H1 (cell line): ENCODE measurements around the gene POU6F2. TPM values are rescaled to one million over a fixed set of nuclear protein-coding genes. Genes with fewer than 3 reads are reported as not detected.

Experiments used
- CTCF ChIA-PET: fragments of 300-600 bp; sonication (Branson Sonifier 250); formaldehyde crosslinking; loops from one replicate; lab custom pipeline; 2021; ENCODE audit not compliant: partially characterized antibody; lab: Charles Lee
- POLR2A ChIA-PET: fragments of 300-600 bp; sonication (Branson Sonifier 250); formaldehyde crosslinking; loops from one replicate; lab custom pipeline; 2021; ENCODE audit warnings: inconsistent platforms; ENCODE audit not compliant: partially characterized antibody; lab: Charles Lee
- DNase-seq, 2 experiments: peaks; one replicate each; pipeline versions ENCODE4 v3.0.0 to v3.0.0-alpha.2; 2010 to 2022; ENCODE audit warnings: low spot score in 2 of 2, low read depth in 1 of 2, mixed read lengths in 1 of 2
- FAIRE-seq: peaks from 2 replicates; lab custom pipeline; 2011; peaks lifted over from hg19 to GRCh38; lab: Jason Lieb, UNC
- H2AFZ ChIP-seq: 2 replicates; pipeline ENCODE4 v1.8.1; 2012; ENCODE audit warnings: low read length, inconsistent platforms
- H2AK5ac ChIP-seq: 2 replicates; pipeline ENCODE4 v1.6.1; 2013; ENCODE audit warnings: low read depth, low read length
- H2BK120ac ChIP-seq: replicated peaks from 2 replicates; pipeline ENCODE3; 2013; ENCODE audit warnings: low read depth, low read length, inconsistent platforms
- H2BK12ac ChIP-seq: 2 replicates; pipeline ENCODE4 v1.6.1; 2013; ENCODE audit warnings: low read depth, low read length
- H2BK15ac ChIP-seq: 2 replicates; pipeline ENCODE4 v1.6.1; 2013; ENCODE audit warnings: low read length
- H2BK20ac ChIP-seq: 2 replicates; pipeline ENCODE4 v1.6.1; 2013; ENCODE audit warnings: low read length
- H2BK5ac ChIP-seq: 2 replicates; pipeline ENCODE4 v1.6.1; 2013; ENCODE audit warnings: low read depth, low read length
- H3K14ac ChIP-seq: 2 replicates; pipeline ENCODE4 v1.6.1; 2013; ENCODE audit warnings: inconsistent platforms; ENCODE audit not compliant: insufficient read length
- H3K18ac ChIP-seq: 2 replicates; pipeline ENCODE4 v1.6.1; 2013; ENCODE audit warnings: low read length; ENCODE audit errors: extremely low read depth
- H3K23ac ChIP-seq: 2 replicates; pipeline ENCODE4 v1.6.1; 2013; ENCODE audit warnings: inconsistent platforms; ENCODE audit not compliant: insufficient read length
- H3K23me2 ChIP-seq: 2 replicates; pipeline ENCODE4 v1.6.1; 2013; ENCODE audit warnings: low read depth, low read length
- H3K27ac ChIP-seq: 2 replicates; pipeline ENCODE4 v1.6.1; 2011; ENCODE audit warnings: low read depth, low read length, inconsistent platforms
- H3K27me3 ChIP-seq, 4 experiments: replicated peaks in 1 of 4; 1 replicate in 1 of 4; 2 replicates in 3 of 4; pipeline versions ENCODE4 v1.6.1 to v1.8.1; 2011 to 2013; ENCODE audit warnings: low read length in 3 of 4, mild to moderate bottlenecking in 3 of 4, inconsistent platforms in 2 of 4, mixed read lengths in 2 of 4, moderate library complexity in 1 of 4; ENCODE audit not compliant: control insufficient read depth in 3 of 4, insufficient read depth in 3 of 4; ENCODE audit errors: extremely low read depth in 1 of 4
- H3K36me3 ChIP-seq, 4 experiments: 2 replicates each; pipeline versions ENCODE4 v1.6.1 to v1.8.1; 2011 to 2013; ENCODE audit warnings: mild to moderate bottlenecking in 4 of 4, low read length in 3 of 4, moderate library complexity in 2 of 4, control low read depth in 1 of 4, inconsistent platforms in 1 of 4; ENCODE audit not compliant: insufficient read depth in 4 of 4, control insufficient read depth in 2 of 4
- H3K4ac ChIP-seq: replicated peaks from 2 replicates; pipeline ENCODE3; 2013; ENCODE audit warnings: low read length, low read depth, mixed read lengths, inconsistent platforms; ENCODE audit not compliant: insufficient read length
- H3K4me1 ChIP-seq, 4 experiments: replicated peaks in 1 of 4; 1 replicate in 1 of 4; 2 replicates in 3 of 4; pipeline versions ENCODE4 v1.6.1 to v1.8.1; 2011 to 2013; ENCODE audit warnings: low read length in 3 of 4, inconsistent platforms in 2 of 4, mixed read lengths in 1 of 4; ENCODE audit not compliant: insufficient read depth in 4 of 4, control insufficient read depth in 3 of 4
- H3K4me2 ChIP-seq, 2 experiments: 2 replicates each; pipeline versions ENCODE4 v1.6.1 to v1.8.1; 2011 to 2013; ENCODE audit warnings: low read depth in 2 of 2, low read length in 2 of 2, control low read depth in 1 of 2, inconsistent platforms in 1 of 2, mild to moderate bottlenecking in 1 of 2; ENCODE audit not compliant: insufficient read depth in 1 of 2
- H3K4me3 ChIP-seq, 4 experiments: fragments of 200-600, 300-600 bp in 1 of 4; sonication (generic), shearing (Covaris generic), sonication (Bioruptor Twin) in 1 of 4; 2 replicates each; pipeline versions ENCODE4 v1.5.1 to v1.8.1; 2011 to 2016; ENCODE audit warnings: low read length in 4 of 4, low read depth in 3 of 4, control low read depth in 2 of 4, inconsistent platforms in 2 of 4, mild to moderate bottlenecking in 2 of 4, mixed read lengths in 1 of 4, moderate library complexity in 1 of 4; ENCODE audit not compliant: insufficient read depth in 2 of 4; ENCODE audit errors: extremely low read depth in 1 of 4
- H3K56ac ChIP-seq: replicated peaks from 2 replicates; pipeline ENCODE3; 2013; ENCODE audit warnings: low read depth, mild to moderate bottlenecking, mixed read lengths, low read length, inconsistent platforms; ENCODE audit not compliant: insufficient read length
- H3K79me1 ChIP-seq: 2 replicates; pipeline ENCODE4 v1.6.1; 2013; ENCODE audit warnings: low read depth, low read length, control low read depth
- H3K79me2 ChIP-seq, 2 experiments: 2 replicates each; pipeline versions ENCODE4 v1.6.1 to v1.8.1; 2012 to 2013; ENCODE audit warnings: low read length in 2 of 2, mild to moderate bottlenecking in 2 of 2, inconsistent platforms in 1 of 2; ENCODE audit not compliant: insufficient read depth in 2 of 2, control insufficient read depth in 1 of 2
- H3K9ac ChIP-seq, 4 experiments: replicated peaks in 1 of 4; 1 replicate in 1 of 4; 2 replicates in 3 of 4; pipeline versions ENCODE4 v1.6.1 to v1.8.1; 2011 to 2013; ENCODE audit warnings: low read depth in 3 of 4, low read length in 3 of 4, control low read depth in 2 of 4, mild to moderate bottlenecking in 2 of 4, moderate library complexity in 2 of 4, inconsistent platforms in 1 of 4; ENCODE audit errors: extremely low read depth in 1 of 4
- H3K9me3 ChIP-seq, 2 experiments: 2 replicates each; pipeline versions ENCODE4 v1.6.1 to v1.8.1; 2012 to 2013; ENCODE audit warnings: mild to moderate bottlenecking in 2 of 2, moderate library complexity in 2 of 2, control low read depth in 1 of 2, inconsistent platforms in 1 of 2, low read depth in 1 of 2, low read length in 1 of 2, mixed read lengths in 1 of 2; ENCODE audit not compliant: insufficient read depth in 2 of 2
- H4K20me1 ChIP-seq, 2 experiments: replicated peaks in 1 of 2; 2 replicates each; pipeline versions ENCODE3 to v1.8.1; 2011 to 2013; ENCODE audit warnings: inconsistent platforms in 2 of 2, low read length in 2 of 2, mild to moderate bottlenecking in 1 of 2; ENCODE audit not compliant: insufficient read depth in 2 of 2, control insufficient read depth in 1 of 2
- H4K5ac ChIP-seq: 2 replicates; pipeline ENCODE4 v1.6.1; 2013; ENCODE audit warnings: low read length, low read depth, mixed read lengths, inconsistent platforms; ENCODE audit not compliant: insufficient read length
- H4K8ac ChIP-seq: 2 replicates; pipeline ENCODE4 v1.8.0; 2013; ENCODE audit warnings: mild to moderate bottlenecking, moderate library complexity, low read length, inconsistent platforms; ENCODE audit not compliant: insufficient read depth; ENCODE audit errors: extremely low read depth
- H4K91ac ChIP-seq: replicated peaks from 2 replicates; pipeline ENCODE3; 2013; ENCODE audit warnings: low read length, mixed read lengths, inconsistent platforms; ENCODE audit not compliant: insufficient read length
- RAD21 ChIP-seq, 2 experiments: IDR thresholded peaks in 1 of 2; conservative IDR thresholded peaks in 1 of 2; 2 replicates each; pipeline ENCODE4 v1.6.1; 2011; ENCODE audit warnings: low read depth in 2 of 2, low read length in 2 of 2, improper control_type of control experiment in 1 of 2, inconsistent platforms in 1 of 2, mild to moderate bottlenecking in 1 of 2, moderate library complexity in 1 of 2
- SUZ12 ChIP-seq: fragments of 200-600 bp; sonication (generic); IDR thresholded peaks from 2 replicates; pipeline ENCODE4 v1.6.1; 2012; ENCODE audit warnings: mild to moderate bottlenecking, inconsistent platforms, low read length, moderate library complexity, mixed read lengths
- TBP ChIP-seq: IDR thresholded peaks from 2 replicates; pipeline ENCODE4 v1.6.1; 2011; ENCODE audit warnings: low read depth, low read length, improper control_type of control experiment
- YY1 ChIP-seq: IDR thresholded peaks from 2 replicates; pipeline ENCODE4 v1.6.1; 2011; ENCODE audit warnings: low read depth, mild to moderate bottlenecking, low read length
- WGBS, 2 experiments: shearing (Covaris generic) in 1 of 2; methylation state at CpG; one replicate each; pipeline versions ENCODE4 v1.1.6 to v1.1.7; 2013 to 2015; ENCODE audit warnings: low lambda C conversion rate in 2 of 2, mixed read lengths in 2 of 2, inconsistent platforms in 1 of 2, low coverage in 1 of 2, missing lambda C conversion rate in 1 of 2; ENCODE audit not compliant: insufficient replicate concordance in 2 of 2, insufficient coverage in 1 of 2, insufficient read length in 1 of 2; ENCODE audit errors: extremely low coverage in 1 of 2, missing lambda C conversion rate in 1 of 2; 5-methylcytosine and 5-hydroxymethylcytosine counted together
- polyA plus RNA-seq, 7 experiments: library from polyadenylated mRNA; depleted of rRNA in 3 of 7; stranded (reverse) in 5 of 7; unstranded in 2 of 7; fragments of >200 nt in 5 of 7; fragments of 200-250 nt in 2 of 7; gene quantifications; 1 replicate in 5 of 7; 2 replicates in 1 of 7; 4 replicates in 1 of 7; pipeline versions ENCODE4 v1.2.1 to v1.2.3, GENCODE V29; 2011 to 2013; ENCODE audit warnings: missing spikeins in 2 of 7, mixed read lengths in 2 of 7
- total RNA-seq: library from RNA; stranded (reverse); fragmentation: NEBNext Ultra II Directional; extraction: Animal tissue kit (Norgen Biotek cat#: 25700); gene quantifications from 2 replicates; pipeline ENCODE4 v1.2.1, GENCODE V29; 2021
- TF ChIP-seq, protein P1 (sequence below), 3 experiments: IDR thresholded peaks; 1 replicate in 2 of 3; 2 replicates in 1 of 3; pipeline versions ENCODE4 v1.5.1 to v1.6.1; 2011; ENCODE audit warnings: low read length in 3 of 3, mild to moderate bottlenecking in 3 of 3, inconsistent platforms in 2 of 3, low read depth in 1 of 3, moderate library complexity in 1 of 3; ENCODE audit not compliant: insufficient read depth in 1 of 3; ENCODE audit errors: control extremely low read depth in 1 of 3

Gene POU6F2
- total and polyA plus RNA-seq, 2 of the 8 experiments (the other 6 are each of a cell fraction or from before 2014, with no cell fraction given) = 1.1 to 2.0 TPM

DNA sequence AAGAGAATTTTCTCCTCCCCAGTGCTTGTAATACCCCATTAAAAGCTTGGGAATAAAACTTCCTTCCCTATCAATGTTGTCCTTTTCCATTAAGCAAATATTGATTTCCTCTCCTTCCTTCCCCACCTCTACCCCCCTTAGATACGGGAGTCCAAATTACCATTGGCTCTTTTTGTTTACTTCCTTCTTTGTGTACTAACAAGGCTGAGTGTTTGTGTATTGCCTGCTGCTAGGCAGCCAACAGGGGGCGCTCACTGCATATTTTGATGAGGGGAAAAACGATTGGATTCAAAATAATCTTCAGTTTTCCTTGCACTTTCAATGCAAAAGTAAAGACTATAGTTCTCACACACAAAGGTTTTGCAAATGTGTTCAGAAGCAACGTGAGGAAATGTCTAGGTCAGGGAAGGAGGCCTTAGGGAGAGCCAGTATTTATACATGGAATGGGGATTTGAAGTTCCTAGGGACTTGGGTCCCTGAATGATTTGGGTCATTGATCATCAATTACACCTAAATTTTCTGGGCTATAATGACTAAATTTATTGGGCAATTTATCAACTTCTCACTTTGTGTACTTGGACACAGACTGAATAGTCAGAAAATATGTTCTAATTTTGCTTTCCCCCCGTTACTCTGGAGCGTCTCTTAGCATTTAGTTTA, 45.1 kb upstream of the POU6F2 start:
- no peak overlapping the region for H3K27ac ChIP-seq
- H3K4me2 ChIP-seq = no peak overlapping the region
- POLR2A ChIA-PET = no interaction called here
- H3K27me3 ChIP-seq = no peaks in the 10 kb centered on the region
- H3K14ac ChIP-seq = no peak overlapping the region
- H3K4ac ChIP-seq = no peak overlapping the region
- H3K18ac ChIP-seq = no peak overlapping the region
- no peaks in the 10 kb centered on the region for H3K9me3 ChIP-seq
- no peaks in the 10 kb centered on the region for H4K20me1 ChIP-seq
- FAIRE-seq (peak; percentile 65), DNase-seq (peak; percentile 25 to 84)
- no peak overlapping the region for H2BK5ac ChIP-seq
- no peaks in the 10 kb centered on the region for H3K79me2 ChIP-seq
- no peaks in the 10 kb centered on the region for H3K23me2 ChIP-seq
- no peak overlapping the region for H2BK12ac ChIP-seq
- H3K79me1 ChIP-seq = no peaks in the 10 kb centered on the region
- no peak overlapping the region for H3K9ac ChIP-seq
- H2BK15ac ChIP-seq = no peak overlapping the region
- no peak overlapping the region for H3K56ac ChIP-seq
- no peak overlapping the region for H3K23ac ChIP-seq
- no peak overlapping the region for H4K91ac ChIP-seq
- TF ChIP-seq YY1 (no peak), TBP (no peak), RAD21 (IDR thresholded peaks at IDR 0.05 in 1 of 2, conservative IDR thresholded peaks at IDR 0.05 in 1 of 2; ENCODE audit: low read depth in 2 of 2, low read length in 2 of 2) (peak; percentile 85 to 86), SUZ12 (no peak)
- TF ChIP-seq, protein P1, sequence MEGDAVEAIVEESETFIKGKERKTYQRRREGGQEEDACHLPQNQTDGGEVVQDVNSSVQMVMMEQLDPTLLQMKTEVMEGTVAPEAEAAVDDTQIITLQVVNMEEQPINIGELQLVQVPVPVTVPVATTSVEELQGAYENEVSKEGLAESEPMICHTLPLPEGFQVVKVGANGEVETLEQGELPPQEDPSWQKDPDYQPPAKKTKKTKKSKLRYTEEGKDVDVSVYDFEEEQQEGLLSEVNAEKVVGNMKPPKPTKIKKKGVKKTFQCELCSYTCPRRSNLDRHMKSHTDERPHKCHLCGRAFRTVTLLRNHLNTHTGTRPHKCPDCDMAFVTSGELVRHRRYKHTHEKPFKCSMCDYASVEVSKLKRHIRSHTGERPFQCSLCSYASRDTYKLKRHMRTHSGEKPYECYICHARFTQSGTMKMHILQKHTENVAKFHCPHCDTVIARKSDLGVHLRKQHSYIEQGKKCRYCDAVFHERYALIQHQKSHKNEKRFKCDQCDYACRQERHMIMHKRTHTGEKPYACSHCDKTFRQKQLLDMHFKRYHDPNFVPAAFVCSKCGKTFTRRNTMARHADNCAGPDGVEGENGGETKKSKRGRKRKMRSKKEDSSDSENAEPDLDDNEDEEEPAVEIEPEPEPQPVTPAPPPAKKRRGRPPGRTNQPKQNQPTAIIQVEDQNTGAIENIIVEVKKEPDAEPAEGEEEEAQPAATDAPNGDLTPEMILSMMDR (IDR thresholded peaks at IDR 0.05; ENCODE audit: control extremely low read depth in 1 of 3, insufficient read depth in 1 of 3, low read depth in 1 of 3, low read length in 3 of 3) = peak in 2 of 3 experiments; percentile 71 to 82; a peak in 3 of 4 replicates
- CTCF ChIA-PET = interaction anchor here (0.6 to 2.6 kb wide), 14 partner anchors 10 to 530 kb away, joined by 3 to 9 read pairs (median 3); no protein-coding TSS in a partner anchor
- no peak overlapping the region for H2BK120ac ChIP-seq
- no peak overlapping the region for H2BK20ac ChIP-seq
- 38% methylated on average over 6 of the region's 6 CpGs; no CpG with 5 or more reads in 1 of the 2 experiments for WGBS, 2 experiments
- H4K8ac ChIP-seq = no peak overlapping the region
- peak overlapping the region; percentile 91 for H2AFZ ChIP-seq
- H4K5ac ChIP-seq = no peak overlapping the region
- H3K36me3 ChIP-seq = no peaks in the 10 kb centered on the region
- H2AK5ac ChIP-seq = no peak overlapping the region
- H3K4me1 ChIP-seq = peaks cover 0 to 7% (median 0%) of the 10 kb centered on the region in 4 experiments; a peak in 2 of 7 replicates
- no peak overlapping the region for H3K4me3 ChIP-seq
